Lower leg skin (tissue), 4 donors: ENCODE data around the gene TBXAS1. TPM values are rescaled to one million over a fixed set of nuclear protein-coding genes. Genes with fewer than 3 reads are reported as not detected.
"Not testable (repeated sequence)": the region's sequence is repeated elsewhere in the genome, so short reads cannot be mapped to it uniquely, and the experiment has no call there.

Experiments used
- DNase-seq, 2 donors: peaks; one replicate each; pipeline ENCODE4 v3.0.0-alpha.2; 2019; ENCODE audit warnings: low spot score in 2 of 2
- H3K4me3 ChIP-seq: fragments of 200-600 bp; sonication (generic); 2 replicates; pipeline ENCODE4 v1.5.1; 2017; ENCODE audit warnings: mild to moderate bottlenecking, low read depth; ENCODE audit not compliant: poor library complexity, severe bottlenecking
- CTCF ChIP-seq, 3 donors: fragments of 450-650 bp; IDR thresholded peaks; one replicate each; pipeline ENCODE4 v1.5.1; 2016; ENCODE audit warnings: antibody characterized with exemption in 3 of 3, mild to moderate bottlenecking in 3 of 3, moderate library complexity in 2 of 3
- POLR2A ChIP-seq, 2 donors: fragments of 450-650 bp; IDR thresholded peaks; one replicate each; pipeline ENCODE4 v1.6.1; 2016 to 2017; ENCODE audit warnings: antibody characterized with exemption in 2 of 2, mild to moderate bottlenecking in 1 of 2, moderate library complexity in 1 of 2
- WGBS, 2 donors: methylation state at CpG; one replicate each; pipeline ENCODE4 v1.1.5; 2018; 5-methylcytosine and 5-hydroxymethylcytosine counted together
- intact Hi-C: fragments of 100-400 bp; cut with DNase I; formaldehyde crosslinking; loops from one replicate; pipeline ENCODE4 v1.15.0; 2023; ENCODE audit warnings: low total_unique reads
- total RNA-seq, 4 donors: library from RNA; depleted of rRNA; stranded (reverse); fragments of >200 nt; gene quantifications; one replicate each; pipeline ENCODE4 v1.1.0, GENCODE V29; 2016

TBXAS1 gene
- total RNA-seq, 4 donors from 2014 or later = 0.91 to 9.9 (median 2.4) TPM

- WGBS, 2 donors = 50 to 64% methylated on average over 3 of the region's 3 CpGs
- no peak overlapping the region for H3K4me3 ChIP-seq
- TF ChIP-seq CTCF (IDR thresholded peaks at IDR 0.05) (no peak), POLR2A (IDR thresholded peaks at IDR 0.05) (no peak)
- DNase-seq = no peak
- intact Hi-C loops = no loop called here
These were observed 95.4 kb downstream of the TBXAS1 start for GRCh38 chr7:139924461-139924860.

GRCh38 chr7:139929221-139929620, 100.2 kb downstream of the TBXAS1 start:
- H3K4me3 ChIP-seq, intact Hi-C loops, DNase-seq: not testable (repeated sequence)
- WGBS, 2 donors = 85 to 89% methylated on average over 8 of the region's 8 CpGs

GRCh38 chr7:139930286-139930965, 101.4 kb downstream of the TBXAS1 start:
- DNase-seq = no peak
- TF ChIP-seq POLR2A (IDR thresholded peaks at IDR 0.05) (no peak), CTCF (IDR thresholded peaks at IDR 0.05) (no peak)
- WGBS, 2 donors = 82 to 89% methylated on average over 6 of the region's 6 CpGs
- intact Hi-C loops = no loop called here
- no peak overlapping the region for H3K4me3 ChIP-seq

- intact Hi-C loops = no loop called here
- DNase-seq = no peak
- 66 to 68% methylated on average over 8 of the region's 8 CpGs for WGBS, 2 donors
- no peak overlapping the region for H3K4me3 ChIP-seq
- TF ChIP-seq POLR2A (IDR thresholded peaks at IDR 0.05) (no peak), CTCF (IDR thresholded peaks at IDR 0.05) (no peak)
These were observed 102.3 kb downstream of the TBXAS1 start for GRCh38 chr7:139931190-139931934.

GRCh38 chr7:139932531-139932930, 103.5 kb downstream of the TBXAS1 start:
- intact Hi-C loops = no loop called here
- H3K4me3 ChIP-seq = no peak overlapping the region

More at GRCh38 chr7:139932531-139932930, 103.5 kb downstream of the TBXAS1 start:
- TF ChIP-seq POLR2A (IDR thresholded peaks at IDR 0.05) = no peak
- TF ChIP-seq CTCF (IDR thresholded peaks at IDR 0.05) = no peak
- no peak for DNase-seq
